ENCODE measurements around the gene UPK2.
A peak's percentile ranks its signal among the peaks of the same experiment; 100 is the strongest.
"Not testable (repeated sequence)": the region's sequence is repeated elsewhere in the genome, so short reads cannot be mapped to it uniquely, and the experiment has no call there.

The UPK2 gene

GRCh38 chr11:118939404-118939915 is 16.6 kb upstream of the UPK2 start:
- no peak for DNase-seq

- DNase-seq, result peak; percentile 44
Measured at GRCh38 chr11:118939953-118940598, 16.0 kb upstream of the UPK2 start.

GRCh38 chr11:118947091-118947490 is 9.0 kb upstream of the UPK2 start:
- no peak for DNase-seq

GRCh38 chr11:118948000-118948399 is 8.1 kb upstream of the UPK2 start:
- no peak for DNase-seq

- DNase-seq, result no peak
Measured at GRCh38 chr11:118953265-118953664, 2.8 kb upstream of the UPK2 start.

GRCh38 chr11:118953976-118954375 is 2.1 kb upstream of the UPK2 start:
- not testable (repeated sequence) for DNase-seq

GRCh38 chr11:118956847-118957469 is 860 bp downstream of the UPK2 start:
- no peak for DNase-seq

- no peak for DNase-seq
Measured at GRCh38 chr11:118957549-118957948, 1.5 kb downstream of the UPK2 start.

GRCh38 chr11:118957968-118958367 is 1.9 kb downstream of the UPK2 start:
- DNase-seq, result no peak

GRCh38 chr11:118958577-118958976 is 2.5 kb downstream of the UPK2 start:
- no peak for DNase-seq

GRCh38 chr11:118961189-118961588 is 5.1 kb downstream of the UPK2 start:
- no peak for DNase-seq

GRCh38 chr11:118961591-118961990 is 5.5 kb downstream of the UPK2 start:
- no peak for DNase-seq

GRCh38 chr11:118969508-118969907 is 13.4 kb downstream of the UPK2 start:
- not testable (repeated sequence) for DNase-seq

GRCh38 chr11:118971646-118972045 is 15.5 kb downstream of the UPK2 start, which contains the start of gene FOXR1:
FOXR1 (plus strand) TSS chr11:118971761; CDS start chr11:118971932, 171 bp downstream.
- DNase-seq, result no peak

GRCh38 chr11:118973985-118974384 is 17.9 kb downstream of the UPK2 start:
- no peak for DNase-seq

GRCh38 chr11:118975771-118976709 is 19.9 kb downstream of the UPK2 start:
- DNase-seq, result no peak

GRCh38 chr11:118979434-118979833 is 23.3 kb downstream of the UPK2 start:
- no peak for DNase-seq

GRCh38 chr11:118980191-118980881 is 24.2 kb downstream of the UPK2 start:
- DNase-seq, result no peak

GRCh38 chr11:118984337-118984736 is 28.2 kb downstream of the UPK2 start:
- not testable (repeated sequence) for DNase-seq

- no peak for DNase-seq
Measured at GRCh38 chr11:118984825-118985224, 28.7 kb downstream of the UPK2 start.

GRCh38 chr11:118988280-118988679 is 32.2 kb downstream of the UPK2 start:
- DNase-seq, result no peak

GRCh38 chr11:118991486-118992038 is 35.5 kb downstream of the UPK2 start:
- not testable (repeated sequence) for DNase-seq

Data from activated effector memory CD4-positive, alpha-beta T cell treated with Interleukin-2 at 50 U/mL for 16 hours (primary cell).